GM19035 (cell line): ENCODE measurements around the gene FST.

Source experiments
- ATAC-seq: cut with Tn5 transposase; IDR thresholded peaks from one replicate; pipeline ENCODE4 v1.9.1; 2021; ENCODE audit not compliant: unreplicated experiment

Gene FST

DNA sequence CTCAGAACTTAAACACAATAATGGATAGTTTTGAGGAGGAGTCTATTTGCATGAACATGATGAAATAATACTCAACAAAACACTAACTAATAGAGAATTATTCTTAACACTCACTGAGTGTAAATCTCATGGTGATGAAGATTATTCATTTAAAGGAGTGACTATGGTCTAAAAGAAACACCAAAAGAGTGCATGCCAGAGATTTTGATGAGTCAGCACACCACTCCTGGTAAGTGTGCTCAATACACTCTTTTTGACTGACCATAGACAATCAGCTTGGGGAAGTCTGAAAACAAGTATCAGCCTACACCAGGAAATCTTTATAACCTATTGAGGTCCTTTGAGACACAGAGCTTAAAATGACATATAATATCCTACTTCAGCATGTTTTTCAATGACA is 6.8 kb upstream of the FST start:
- no peak for ATAC-seq

DNA sequence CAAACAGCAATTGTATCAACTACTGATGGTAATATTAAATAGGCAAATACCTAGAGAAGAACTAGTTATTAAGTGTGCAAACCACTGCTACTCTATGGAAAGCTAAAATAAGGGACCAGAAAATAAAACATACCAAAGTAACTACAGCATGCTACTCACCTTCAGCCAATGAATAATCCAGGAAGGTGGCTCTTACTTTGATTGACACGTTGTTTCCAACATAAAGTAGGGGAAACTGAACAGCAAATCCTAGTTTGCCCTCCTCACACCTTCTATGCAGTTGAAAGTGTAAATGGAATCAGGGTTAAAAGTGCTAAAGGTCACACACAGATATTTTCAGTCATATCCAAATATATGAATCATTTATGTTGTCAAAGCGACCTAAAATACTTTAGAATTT is 5.1 kb upstream of the FST start:
- ATAC-seq: no peak

DNA sequence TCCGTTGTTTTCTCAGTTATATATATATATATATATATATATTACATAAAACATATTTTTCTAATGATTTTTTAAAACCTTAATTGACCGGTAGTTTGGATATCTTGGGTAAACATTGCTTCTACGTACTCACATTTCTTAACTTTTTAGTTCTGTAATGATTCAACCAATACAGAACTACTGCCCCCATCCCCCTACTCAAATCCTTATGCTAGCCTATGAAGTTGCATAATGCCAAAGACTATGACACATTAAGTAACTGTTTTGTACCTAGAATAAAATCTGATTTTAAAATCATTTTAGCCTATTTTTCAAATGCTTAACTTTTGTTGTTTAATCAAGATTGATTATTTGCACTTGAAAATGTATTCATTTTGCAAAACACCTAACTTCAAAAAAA is 4.4 kb upstream of the FST start:
- ATAC-seq: no peak

DNA sequence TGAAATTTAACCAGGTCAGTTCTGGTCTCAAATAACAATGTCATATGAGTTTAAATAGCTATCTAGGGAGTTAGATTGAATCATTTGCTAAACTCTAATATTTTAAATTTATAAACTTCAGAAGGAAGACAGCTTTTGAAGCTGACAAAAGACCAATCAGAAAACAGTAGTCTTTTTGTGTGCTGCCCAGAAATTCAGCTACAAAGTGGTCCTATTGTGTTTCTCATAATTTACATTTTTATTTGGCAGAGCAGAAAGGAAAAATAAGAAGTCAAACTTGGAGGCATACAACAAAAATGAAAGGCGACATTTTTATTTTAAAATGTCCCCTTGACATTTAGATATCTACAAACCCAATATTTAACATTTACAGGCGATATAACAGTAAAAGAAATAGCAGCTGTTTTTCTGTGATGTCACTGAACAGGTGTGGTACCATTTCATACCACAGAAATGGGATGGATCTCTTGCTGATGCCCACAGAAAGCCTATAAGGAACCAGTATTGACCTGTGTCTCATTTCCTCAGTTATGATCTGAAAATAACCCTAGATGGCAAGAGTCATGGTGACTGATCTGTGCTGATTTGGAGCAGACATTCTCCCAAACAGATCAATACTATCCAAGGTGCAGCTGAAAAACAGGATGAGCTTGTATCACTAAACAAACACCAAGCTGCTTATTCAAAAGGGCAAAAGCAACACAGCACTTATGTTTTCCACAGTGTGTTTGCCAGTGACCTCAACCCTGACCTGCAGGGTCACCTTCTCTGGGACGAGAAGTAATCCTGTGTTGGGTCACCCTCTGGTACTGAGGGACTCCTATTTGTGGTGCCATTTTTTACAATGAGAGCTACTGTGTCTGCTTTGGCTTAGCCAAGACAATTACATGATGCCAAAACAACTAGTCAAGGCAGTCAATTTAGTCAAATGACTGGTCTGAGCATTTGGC is 3.6 kb upstream of the FST start:
- no peak for ATAC-seq

DNA sequence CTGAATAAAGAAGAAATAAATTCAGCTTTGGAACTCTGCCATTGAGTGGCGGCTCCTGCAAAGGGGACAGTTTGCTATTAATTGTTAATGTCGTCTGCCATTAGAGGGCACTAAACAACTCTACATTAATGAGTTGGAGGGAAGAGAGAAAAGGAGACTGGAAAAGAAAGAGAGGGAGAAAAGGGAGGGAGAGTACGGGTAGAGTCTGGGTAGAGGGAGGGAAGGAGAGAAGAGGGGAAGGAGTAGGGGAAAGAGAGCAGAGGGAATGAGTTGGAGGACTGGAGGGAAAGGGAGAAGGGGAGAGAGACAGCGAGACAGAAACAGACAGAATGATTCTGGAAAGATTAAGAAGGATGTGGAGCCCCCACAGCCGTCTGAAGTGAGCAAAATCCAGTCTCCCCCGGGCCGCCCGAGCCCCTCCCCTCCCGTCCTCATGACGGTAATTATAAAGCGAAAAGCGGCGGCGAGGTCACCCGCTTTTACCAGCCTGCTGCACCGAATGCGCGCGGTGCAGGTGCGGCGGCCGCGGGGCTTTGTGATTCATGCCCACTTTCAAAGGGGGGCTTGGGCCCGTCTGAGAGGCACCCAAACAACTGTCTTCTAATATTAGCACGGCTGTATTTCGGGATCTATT is 1.9 kb upstream of the FST start:
- peak; percentile 40 for ATAC-seq

DNA sequence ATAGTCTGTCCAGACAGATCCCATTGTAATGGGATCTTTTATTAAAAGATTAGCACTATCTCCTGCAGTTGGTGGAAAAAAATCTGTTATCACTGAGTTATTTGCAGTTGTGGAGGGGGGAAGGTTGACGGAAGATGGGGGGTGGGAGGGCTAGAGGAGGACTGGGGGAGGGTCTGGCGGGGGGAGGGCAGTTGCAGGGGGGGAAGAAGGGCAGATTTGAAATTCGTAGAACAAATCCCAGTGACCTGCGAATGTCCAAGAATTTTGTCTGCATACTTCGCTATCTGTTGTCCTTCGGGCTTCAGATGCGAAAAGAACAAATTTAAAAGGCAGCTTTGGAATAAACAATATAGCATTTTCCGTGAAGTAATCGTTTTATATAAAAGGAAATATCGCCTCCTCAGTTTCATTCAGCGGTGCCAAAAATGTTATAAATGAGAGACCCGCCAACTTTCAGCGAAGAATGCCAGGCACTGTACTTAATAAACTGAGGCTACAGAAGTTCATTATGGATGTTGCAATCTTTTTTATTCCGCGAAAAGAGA is 1.3 kb upstream of the FST start:
- no peak for ATAC-seq

DNA sequence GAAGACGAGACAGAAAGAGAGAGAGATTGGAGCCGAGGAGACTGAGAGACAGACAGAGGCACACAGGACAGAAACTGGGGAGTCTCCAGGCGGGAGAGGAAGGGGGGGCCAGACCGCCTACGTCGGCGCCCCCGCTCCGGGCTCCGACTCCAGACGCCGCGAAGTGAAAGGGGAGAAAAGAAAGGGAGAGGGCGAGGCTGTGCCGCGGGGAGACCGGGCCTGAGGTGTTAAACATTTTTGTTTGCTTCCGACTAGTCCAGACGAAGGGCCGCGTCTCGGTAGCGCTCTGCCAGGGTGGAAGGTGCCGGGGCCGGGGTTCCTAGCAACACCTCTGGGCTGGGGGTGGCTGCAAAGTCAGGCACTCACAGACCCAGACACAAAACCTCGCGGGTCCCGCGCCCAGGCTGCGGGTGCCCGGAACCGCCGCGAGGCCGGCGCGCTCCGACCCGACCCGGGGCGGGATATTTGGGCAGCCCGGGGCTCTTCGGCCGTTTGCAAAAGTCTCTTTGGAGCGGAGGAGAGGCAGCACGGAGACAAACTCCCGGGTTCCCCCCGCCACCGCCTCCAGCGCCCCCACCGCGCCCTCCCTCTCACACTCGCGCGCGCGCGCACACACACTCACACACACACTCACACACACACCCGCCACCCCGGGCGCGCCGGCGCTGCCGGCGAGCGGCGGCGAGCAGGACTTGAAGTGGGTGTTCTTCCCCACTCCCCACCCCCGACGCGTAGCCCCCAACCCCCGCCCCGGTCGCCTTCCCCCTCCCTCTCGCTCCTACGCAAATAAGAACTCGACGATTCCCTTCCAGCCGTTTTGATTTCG is 626 bp upstream of the FST start:
- no peak for ATAC-seq

DNA sequence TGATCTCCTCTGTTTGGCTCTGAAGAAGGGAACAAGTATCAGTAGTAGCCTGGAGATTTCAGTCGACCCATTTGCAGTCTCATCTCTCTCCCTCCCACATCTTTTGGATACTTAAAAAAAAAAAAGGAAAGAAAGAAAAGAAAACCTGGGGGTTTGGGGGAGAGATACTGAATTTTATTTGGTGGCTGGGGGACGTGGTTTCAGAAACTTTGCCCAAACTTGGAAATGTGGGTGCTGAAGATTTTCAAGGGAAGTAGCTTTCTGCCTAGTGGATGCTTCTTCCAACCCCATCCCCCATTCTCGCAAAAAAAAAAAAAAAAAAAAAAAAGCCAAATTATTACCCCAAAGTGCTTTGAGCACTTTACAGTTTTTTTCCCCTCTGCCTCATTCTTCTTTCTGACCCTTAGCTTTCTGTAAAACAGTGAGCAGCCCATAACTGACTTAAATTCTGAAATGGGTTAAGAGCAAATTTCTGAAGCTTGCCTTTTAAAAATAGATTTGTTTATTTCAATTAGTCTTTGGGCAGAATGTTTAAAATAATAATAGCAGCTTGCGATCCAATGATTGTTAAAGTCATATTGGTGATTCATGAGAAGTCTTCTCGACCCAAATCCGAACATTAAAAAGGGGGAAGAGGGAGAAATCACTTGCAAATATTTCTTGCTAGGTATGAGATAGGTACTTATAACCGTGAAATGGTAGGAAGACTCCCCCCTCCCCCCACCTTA is 894 bp downstream of the FST start:
- ATAC-seq: no peak

DNA sequence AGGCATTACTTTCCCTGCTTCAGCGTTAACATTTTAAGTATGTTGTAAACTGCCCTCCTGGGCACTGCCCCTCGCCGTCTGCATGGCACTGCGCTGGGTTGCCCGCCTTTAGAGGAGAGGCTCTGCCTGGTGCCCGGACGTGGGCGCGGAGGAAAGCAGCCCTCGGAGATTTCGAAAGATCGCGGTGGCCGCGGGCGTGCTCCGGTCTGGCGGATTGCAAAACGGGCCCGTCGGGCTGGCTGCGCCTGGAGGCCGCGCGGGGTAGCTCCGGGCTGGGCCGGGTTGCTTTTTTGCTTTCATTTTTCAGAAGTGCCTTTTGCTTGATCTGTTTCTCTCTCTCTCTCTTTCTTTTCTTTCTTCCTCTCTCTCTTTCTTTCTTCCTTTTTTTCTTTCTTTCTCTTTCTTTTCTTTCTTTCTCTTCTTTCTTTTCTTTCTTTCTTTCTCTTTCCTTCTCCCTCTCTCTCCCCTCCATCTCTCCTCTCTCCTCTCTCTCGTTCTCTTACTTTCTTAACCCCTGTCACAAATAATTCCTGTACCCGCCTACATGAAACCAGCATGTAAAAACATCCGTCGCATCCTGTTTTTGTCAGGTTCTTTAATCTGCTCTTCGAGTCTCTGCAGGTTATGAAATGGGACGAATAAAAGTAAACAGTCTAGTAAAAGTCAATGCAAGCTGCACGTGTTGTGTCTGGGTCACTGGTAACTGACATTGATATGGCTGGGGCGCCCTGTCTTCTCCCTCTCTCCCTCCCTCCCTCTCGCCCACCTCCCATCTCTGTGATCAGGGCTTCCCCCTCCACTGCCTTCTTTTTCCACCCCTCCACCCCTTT is 1.7 kb downstream of the FST start:
- ATAC-seq: peak; percentile 66

DNA sequence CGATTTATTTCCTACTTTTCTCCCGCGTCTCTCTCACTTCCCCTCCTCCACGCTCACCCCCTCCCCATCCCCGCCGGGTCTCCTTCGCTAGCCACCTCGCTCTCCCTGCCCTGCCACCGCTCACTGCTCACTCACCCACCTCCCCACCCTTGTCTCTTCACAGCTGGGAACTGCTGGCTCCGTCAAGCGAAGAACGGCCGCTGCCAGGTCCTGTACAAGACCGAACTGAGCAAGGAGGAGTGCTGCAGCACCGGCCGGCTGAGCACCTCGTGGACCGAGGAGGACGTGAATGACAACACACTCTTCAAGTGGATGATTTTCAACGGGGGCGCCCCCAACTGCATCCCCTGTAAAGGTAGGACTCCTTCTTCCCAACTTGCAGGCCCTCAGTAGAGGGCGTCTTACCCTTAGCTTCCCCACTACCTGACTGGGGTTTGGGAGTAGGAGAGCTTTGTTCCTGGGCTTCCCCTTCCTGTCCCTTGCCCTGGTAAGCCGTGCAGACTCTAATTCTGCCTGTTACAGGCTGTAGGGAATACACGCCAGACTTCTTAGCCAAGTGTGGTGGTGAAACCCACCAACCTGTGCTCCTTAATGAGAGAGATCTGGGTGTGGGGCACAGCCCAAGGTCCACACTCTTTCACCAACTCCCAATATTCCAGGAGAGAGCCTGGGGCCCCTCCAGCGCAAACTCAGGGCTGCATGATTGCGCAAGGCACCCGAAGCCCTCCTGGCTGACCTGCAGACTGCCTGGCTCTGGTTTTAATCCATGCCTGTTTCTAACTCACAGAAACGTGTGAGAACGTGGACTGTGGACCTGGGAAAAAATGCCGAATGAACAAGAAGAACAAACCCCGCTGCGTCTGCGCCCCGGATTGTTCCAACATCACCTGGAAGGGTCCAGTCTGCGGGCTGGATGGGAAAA is 2.5 kb downstream of the FST start:
- no peak for ATAC-seq

DNA sequence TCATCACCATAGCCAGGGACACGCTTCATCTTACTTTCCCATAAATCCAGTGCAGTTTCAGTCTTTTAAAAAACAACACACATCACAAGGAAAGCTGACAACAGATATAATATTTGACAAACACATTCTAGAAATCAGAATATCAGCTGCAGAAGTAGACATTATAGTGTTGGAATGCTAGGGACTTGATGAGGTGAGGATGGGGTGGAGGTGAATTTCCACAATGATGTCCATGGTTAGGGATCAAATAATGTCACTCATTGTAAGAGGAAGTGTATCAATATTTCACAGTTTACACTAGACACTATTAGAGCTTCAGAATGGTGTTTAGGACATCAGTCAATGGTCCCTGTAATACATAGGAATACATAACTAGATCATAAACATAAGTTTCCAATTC is 7.0 kb downstream of the FST start:
- ATAC-seq: no peak

DNA sequence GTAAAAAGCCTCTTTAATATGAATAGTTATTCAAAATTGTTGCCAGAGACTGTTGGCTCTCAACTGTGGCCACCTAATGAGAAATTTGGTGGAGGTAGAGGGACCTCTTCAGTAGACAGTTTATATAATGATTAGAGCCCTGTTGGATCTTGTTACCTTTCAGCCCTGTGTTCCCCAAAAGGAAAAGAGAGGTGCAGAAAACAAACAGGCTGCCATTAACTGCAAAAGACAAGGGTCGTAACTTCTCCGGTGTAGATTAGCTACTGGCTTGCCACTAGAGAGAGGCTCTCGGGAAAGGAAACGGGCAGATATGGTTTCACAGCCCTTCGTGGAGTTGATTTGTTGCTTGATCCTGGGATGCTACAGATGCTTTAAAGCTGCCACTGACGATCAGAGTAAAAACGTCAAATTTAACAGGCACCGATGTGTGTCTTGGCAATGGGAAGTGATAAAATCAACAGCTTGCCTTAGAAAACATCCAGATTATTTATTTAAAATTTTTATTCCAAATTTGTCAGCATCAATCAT is 7.8 kb downstream of the FST start:
- ATAC-seq: no peak

DNA sequence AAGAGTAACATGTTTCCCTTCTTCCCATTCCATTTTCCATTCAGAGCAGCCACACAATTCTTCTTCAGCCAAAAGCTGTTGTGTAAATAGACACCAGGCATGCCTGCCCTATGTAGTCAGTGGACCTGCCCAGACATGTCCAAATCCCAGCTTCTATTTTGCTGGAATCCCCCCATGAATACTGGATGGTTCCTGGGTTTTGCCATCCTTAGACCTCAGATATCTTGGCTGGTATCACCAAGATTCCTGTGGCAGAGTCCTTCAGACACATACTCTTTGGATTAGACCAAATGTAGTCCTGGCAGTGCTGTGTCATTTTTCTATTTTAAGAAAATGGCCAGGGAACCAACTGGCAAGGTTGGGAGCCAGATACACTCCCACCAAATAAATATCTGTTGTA is 10.3 kb downstream of the FST start:
- no peak for ATAC-seq

DNA sequence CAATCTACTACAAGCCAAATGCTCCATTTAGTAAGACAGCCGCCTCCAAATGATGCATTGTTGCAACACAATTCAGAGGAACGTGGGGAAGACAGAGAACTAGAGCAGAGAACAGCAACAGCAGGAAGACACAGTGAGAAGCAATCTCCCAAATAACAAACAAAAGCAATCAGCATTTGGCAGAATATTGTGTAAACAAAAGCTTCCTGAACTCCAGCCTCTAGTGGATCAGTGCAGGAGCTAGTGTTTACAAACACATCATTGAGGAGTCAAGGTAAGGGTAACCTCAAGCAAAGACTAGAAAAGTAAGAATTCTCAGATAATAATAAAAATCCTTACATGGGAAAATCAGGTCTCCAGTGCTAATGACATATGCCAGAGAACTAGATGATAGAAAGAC is 20.6 kb downstream of the FST start:
- ATAC-seq: no peak

DNA sequence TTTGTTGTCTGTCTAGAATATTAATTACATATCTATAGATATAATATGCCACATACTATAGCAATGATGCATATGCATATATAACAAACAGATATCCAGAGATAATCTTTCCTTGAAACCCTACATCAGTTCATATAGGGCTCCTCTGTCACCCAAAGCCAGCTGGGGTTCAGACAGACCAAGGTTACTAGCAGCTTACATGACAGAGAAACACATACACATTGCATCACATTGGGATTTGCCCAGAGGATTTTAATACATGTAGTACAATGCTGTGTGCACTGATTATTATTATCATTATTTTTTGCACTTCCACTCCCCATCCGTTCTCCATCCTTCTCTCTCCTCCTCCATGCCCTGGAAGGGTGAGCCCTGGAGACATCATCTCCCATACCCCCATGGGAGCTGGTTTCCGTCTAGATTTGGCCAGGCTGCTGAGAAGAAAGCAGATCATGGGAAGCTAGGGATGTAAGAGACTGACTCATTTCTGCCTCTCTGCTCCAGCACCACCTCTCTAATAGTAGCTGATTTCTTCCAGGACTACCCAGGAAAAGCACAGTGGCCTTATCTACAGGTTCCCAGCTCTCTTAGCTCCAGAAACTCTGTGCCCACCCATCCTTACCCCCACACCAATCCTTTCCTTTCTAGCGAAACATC is 23.3 kb downstream of the FST start:
- ATAC-seq: no peak

DNA sequence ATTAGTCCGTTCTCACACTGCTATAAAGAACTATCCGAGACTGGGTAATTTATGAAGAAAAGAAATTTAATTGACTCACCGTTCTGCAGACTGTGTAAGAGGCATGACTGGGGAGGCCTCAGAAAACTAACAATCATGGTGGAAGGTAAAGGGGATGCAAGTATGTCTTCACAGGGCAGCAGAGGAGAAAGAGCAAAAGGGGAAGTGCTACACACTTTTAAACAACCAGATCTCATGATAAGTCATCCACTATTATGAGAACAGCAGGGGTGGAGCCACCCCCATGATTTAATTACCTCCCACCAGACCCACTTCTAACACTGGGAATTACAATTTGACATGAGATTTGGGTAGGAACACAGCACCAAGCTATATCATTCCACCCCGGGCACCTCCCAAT is 26.6 kb downstream of the FST start:
- no peak for ATAC-seq

DNA sequence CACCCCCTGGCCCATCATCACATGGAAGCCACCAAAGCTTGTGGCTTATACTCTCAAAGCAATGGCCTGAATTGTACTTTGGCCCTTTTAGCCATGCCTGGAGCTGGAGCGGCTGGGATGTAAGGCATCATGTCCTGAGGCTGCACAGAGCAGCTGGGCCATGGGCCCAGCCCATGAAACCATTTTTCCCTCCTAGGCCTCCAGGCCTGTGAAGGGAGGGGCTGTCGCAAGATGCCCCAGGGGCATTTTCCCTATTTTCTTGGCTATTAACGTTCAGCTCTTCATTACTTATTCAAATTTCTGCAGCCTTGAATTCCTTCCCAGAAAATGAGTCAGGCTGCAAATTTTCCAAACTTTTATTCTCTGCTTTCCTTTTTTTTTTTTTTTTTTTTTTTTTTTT is 27.7 kb downstream of the FST start:
- ATAC-seq: no peak

DNA sequence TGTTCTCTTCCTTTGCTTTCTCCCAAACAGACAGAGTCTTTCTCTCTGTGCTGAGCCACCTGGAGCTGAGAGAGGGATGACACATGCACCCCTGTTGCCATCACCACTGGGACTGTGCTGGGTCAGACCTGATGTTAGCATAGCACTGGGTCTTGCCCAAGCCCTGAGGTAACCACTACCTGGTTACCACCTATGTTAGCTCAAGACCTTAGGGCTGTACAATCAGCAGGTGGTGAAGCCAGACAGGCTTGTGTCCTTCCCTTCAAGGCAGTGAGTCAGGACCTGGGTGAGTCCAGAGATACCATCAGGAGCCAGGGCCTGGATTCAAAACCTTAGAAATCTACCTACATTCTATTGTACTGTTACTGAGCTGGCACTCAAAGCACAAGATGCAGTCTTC is 32.1 kb downstream of the FST start:
- no peak for ATAC-seq
